ENCODE data around the gene FAM241A.

DNA sequence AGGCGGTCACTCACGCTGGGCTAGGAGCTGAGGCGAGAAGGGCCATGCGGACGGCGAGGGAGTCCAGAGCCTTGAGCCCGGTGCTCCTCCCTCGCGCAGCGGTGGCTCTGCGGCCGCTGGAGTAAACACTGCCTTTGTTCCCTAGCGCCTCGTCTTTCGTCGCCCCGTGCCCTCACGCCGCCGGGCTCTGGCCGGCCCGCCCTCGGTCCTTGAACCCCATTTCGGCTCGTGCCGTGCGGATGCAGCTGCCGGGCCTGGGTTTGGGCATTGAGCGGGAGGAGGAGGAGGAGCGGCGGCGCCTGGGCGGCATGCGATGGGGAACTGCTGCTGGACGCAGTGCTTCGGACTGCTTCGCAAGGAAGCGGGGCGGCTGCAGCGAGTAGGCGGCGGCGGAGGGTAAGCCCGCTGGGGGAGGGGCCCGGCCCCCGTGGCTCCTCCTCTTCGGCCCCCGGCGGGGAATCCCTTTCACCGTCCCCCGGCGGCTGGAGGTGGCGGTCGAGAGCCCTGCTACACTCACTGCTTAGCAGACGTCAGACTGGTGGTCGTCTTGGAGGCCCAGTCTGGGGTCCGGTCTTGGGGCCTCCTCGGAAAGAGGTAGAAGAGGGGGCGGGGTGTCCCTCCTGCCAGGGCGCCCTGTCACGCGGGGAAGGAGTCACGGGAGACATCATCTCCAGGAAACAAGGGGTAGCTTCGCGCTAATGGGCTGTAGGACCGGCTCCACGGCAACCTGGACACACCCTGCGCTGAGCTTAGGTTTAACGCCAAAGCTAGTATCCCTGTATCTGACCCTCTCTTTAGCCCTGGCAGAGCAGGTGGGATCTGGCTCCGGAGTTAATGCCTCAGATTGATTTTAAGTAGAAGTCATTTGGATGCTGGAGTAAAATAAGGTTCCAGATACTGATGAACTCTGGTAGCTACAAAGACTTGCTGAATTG is 86.8 kb downstream of the FAM241A start, which contains the start of gene AP1AR:
- TF ChIP-seq CTCF (IDR thresholded peaks at IDR 0.05; ENCODE audit: extremely low read depth in 1 of 2, insufficient read depth in 1 of 2, low read depth in 1 of 2, low read length in 2 of 2) (peak; percentile 24 to 62), POLR2A (IDR thresholded peaks at IDR 0.05; ENCODE audit: low read depth, low read length) (peak; percentile 87), JUN (IDR thresholded peaks at IDR 0.05; ENCODE audit: borderline replicate concordance, insufficient read depth, insufficient read length, low read depth) (no peak), EZH2 (IDR thresholded peaks at IDR 0.05; ENCODE audit: borderline replicate concordance, low read depth, low read length, severe bottlenecking) (no peak), POLR2AphosphoS5 (IDR thresholded peaks at IDR 0.05; ENCODE audit: insufficient read depth, low read depth, low read length) (no peak)

Measured in endothelial cell of umbilical vein (primary cell).